HCT116 (cell line): ENCODE results near the gene DIP2C. TPM values are rescaled to one million over a fixed set of nuclear protein-coding genes. Genes with fewer than 3 reads are reported as not detected.

ENCODE experiments used
- ATAC-seq: fragments of 200-7000 bp; cut with Tn5 transposase; 2 replicates; pipeline ENCODE4 v1.9.1; 2020; ENCODE audit warnings: mild to moderate bottlenecking, moderate library complexity
- BruUV-seq: library from RNA; stranded (reverse); fragments of 400-500 nt; replicated peaks from 2 replicates; lab custom pipeline; 2021; lab: Mats Ljungman, UMichigan
- CTCF ChIA-PET: fragments of 300-600 bp; sonication (Branson Sonifier 250); formaldehyde crosslinking; loops from one replicate; lab custom pipeline; 2021; ENCODE audit warnings: antibody characterized with exemption; lab: Charles Lee
- POLR2A ChIA-PET: fragments of 300-600, 350-600 bp; sonication (Branson Sonifier 250); formaldehyde crosslinking; loops from one replicate; lab custom pipeline; 2021; ENCODE audit warnings: antibody characterized with exemption; lab: Charles Lee
- RAD21 ChIA-PET, 2 experiments: fragments of 300-600 bp; sonication (Branson Sonifier 250); formaldehyde crosslinking; loops; one replicate each; lab custom pipeline; 2023; ENCODE audit warnings: low total read pairs in 2 of 2; ENCODE audit not compliant: uncharacterized antibody in 2 of 2, unreplicated experiment in 2 of 2, low non-redundant PET in 1 of 2; lab: Charles Lee
- DNase-seq: peaks from one replicate; pipeline ENCODE4 v3.0.0-alpha.2; 2010; ENCODE audit warnings: low read depth, low spot score
- H2AFZ ChIP-seq: fragments of 200-600 bp; shearing (Covaris generic), sonication (generic); 2 replicates; pipeline ENCODE4 v1.6.1; 2017; ENCODE audit warnings: low read depth, mixed run types, mixed read lengths, antibody characterized with exemption, low read length; ENCODE audit not compliant: poor library complexity, severe bottlenecking
- H3K27ac ChIP-seq: 2 replicates; pipeline ENCODE4 v1.5.1; 2012; ENCODE audit warnings: low read depth, low read length
- H3K27me3 ChIP-seq: fragments of 200-600 bp; sonication (generic); 2 replicates; pipeline ENCODE4 v1.6.1; 2016; ENCODE audit warnings: mixed run types, low read length, mixed read lengths; ENCODE audit not compliant: insufficient read depth
- H3K36me3 ChIP-seq, 2 experiments: fragments of 200-500 bp in 1 of 2; fragments of 200-600 bp in 1 of 2; sonication (Bioruptor generic) in 1 of 2; sonication (generic) in 1 of 2; 2 replicates each; pipeline versions ENCODE4 v1.5.1 to v1.6.1; 2014 to 2016; ENCODE audit warnings: low read length in 2 of 2, inconsistent platforms in 1 of 2, mixed read lengths in 1 of 2, mixed run types in 1 of 2; ENCODE audit not compliant: insufficient read depth in 2 of 2, control insufficient read depth in 1 of 2
- H3K4me1 ChIP-seq, 2 experiments: fragments of 200-600 bp in 1 of 2; sonication (generic) in 1 of 2; 2 replicates each; pipeline versions ENCODE4 v1.5.1 to v1.6.1; 2012 to 2017; ENCODE audit warnings: low read length in 2 of 2, inconsistent platforms in 1 of 2, mild to moderate bottlenecking in 1 of 2, mixed read lengths in 1 of 2, mixed run types in 1 of 2, moderate library complexity in 1 of 2; ENCODE audit not compliant: insufficient read depth in 2 of 2, control insufficient read depth in 1 of 2
- H3K4me2 ChIP-seq: fragments of 200-600 bp; sonication (generic); 2 replicates; pipeline ENCODE4 v1.6.1; 2017; ENCODE audit warnings: mixed run types, low read length, mixed read lengths
- H3K4me3 ChIP-seq, 2 experiments: fragments of 200-600 bp in 1 of 2; sonication (generic) in 1 of 2; replicated peaks in 1 of 2; 2 replicates each; pipeline ENCODE4 v1.5.1; 2011 to 2016; ENCODE audit warnings: low read length in 2 of 2, control low read depth in 1 of 2, low read depth in 1 of 2, mild to moderate bottlenecking in 1 of 2, mixed read lengths in 1 of 2, mixed run types in 1 of 2
- H3K79me2 ChIP-seq: fragments of 200-600 bp; sonication (generic); 2 replicates; pipeline ENCODE4 v1.6.1; 2017; ENCODE audit warnings: mild to moderate bottlenecking, mixed run types, low read length, moderate library complexity, mixed read lengths; ENCODE audit not compliant: insufficient read depth
- H3K9ac ChIP-seq: fragments of 200-600 bp; sonication (generic); 2 replicates; pipeline ENCODE4 v1.6.1; 2016; ENCODE audit warnings: low read length, mixed read lengths
- H3K9me2 ChIP-seq: fragments of 200-600 bp; sonication (generic), shearing (Covaris generic); 2 replicates; pipeline ENCODE4 v1.6.1; 2017; ENCODE audit warnings: mixed run types, mild to moderate bottlenecking, moderate library complexity; ENCODE audit not compliant: insufficient read depth
- H3K9me3 ChIP-seq, 2 experiments: fragments of 200-500 bp in 1 of 2; fragments of 200-600 bp in 1 of 2; sonication (Bioruptor generic) in 1 of 2; sonication (generic) in 1 of 2; 2 replicates each; pipeline ENCODE4 v1.6.1; 2014 to 2017; ENCODE audit warnings: low read length in 2 of 2, mixed read lengths in 2 of 2, inconsistent platforms in 1 of 2, low read depth in 1 of 2, mild to moderate bottlenecking in 1 of 2, mixed run types in 1 of 2, moderate library complexity in 1 of 2; ENCODE audit not compliant: control insufficient read depth in 1 of 2, insufficient read depth in 1 of 2
- H4K20me1 ChIP-seq: fragments of 200-600 bp; sonication (generic), shearing (Covaris generic); 2 replicates; pipeline ENCODE4 v1.6.1; 2017; ENCODE audit warnings: mixed run types, mild to moderate bottlenecking, moderate library complexity; ENCODE audit not compliant: insufficient read depth
- CEBPB ChIP-seq: IDR thresholded peaks from 2 replicates; pipeline ENCODE4 v1.6.1; 2012; ENCODE audit warnings: low read depth
- CTCF ChIP-seq, 3 experiments: fragments of 200-600 bp in 1 of 3; sonication (generic) in 1 of 3; IDR thresholded peaks in 2 of 3; conservative IDR thresholded peaks in 1 of 3; 2 replicates each; pipeline ENCODE4 v1.5.1; 2012 to 2017; ENCODE audit warnings: low read depth in 2 of 3, low read length in 2 of 3, antibody characterized with exemption in 1 of 3, borderline replicate concordance in 1 of 3, control low read depth in 1 of 3, mild to moderate bottlenecking in 1 of 3, mixed read lengths in 1 of 3, mixed run types in 1 of 3, moderate library complexity in 1 of 3; ENCODE audit not compliant: insufficient read depth in 1 of 3
- EZH2 ChIP-seq: fragments of 200-600 bp; sonication (generic); IDR thresholded peaks from 2 replicates; pipeline ENCODE4 v1.6.1; 2017; ENCODE audit warnings: antibody characterized with exemption, mixed run types
- EZH2phosphoT487 ChIP-seq: fragments of 200-600 bp; IDR thresholded peaks from 2 replicates; pipeline ENCODE4 v1.6.1; 2018; ENCODE audit warnings: antibody characterized with exemption, borderline replicate concordance
- FOSL1 ChIP-seq: IDR thresholded peaks from 2 replicates; pipeline ENCODE4 v1.6.1; 2012; ENCODE audit warnings: low read depth
- JUND ChIP-seq: IDR thresholded peaks from 2 replicates; pipeline ENCODE4 v1.6.1; 2012
- POLR2A ChIP-seq: IDR thresholded peaks from 2 replicates; pipeline ENCODE4 v1.7.0; 2011; ENCODE audit warnings: borderline replicate concordance; ENCODE audit not compliant: insufficient read depth, insufficient read length; ENCODE audit errors: extremely low read depth
- POLR2AphosphoS5 ChIP-seq: IDR thresholded peaks from 2 replicates; pipeline ENCODE4 v1.6.1; 2011; ENCODE audit warnings: mild to moderate bottlenecking, low read depth, low read length, moderate library complexity
- SIN3A ChIP-seq: IDR thresholded peaks from 2 replicates; pipeline ENCODE4 v1.6.1; 2012; ENCODE audit warnings: low read depth
- SP1 ChIP-seq: IDR thresholded peaks from 2 replicates; pipeline ENCODE4 v1.6.1; 2012; ENCODE audit warnings: low read depth
- SRF ChIP-seq: IDR thresholded peaks from 2 replicates; pipeline ENCODE4 v1.6.1; 2012; ENCODE audit warnings: low read depth
- TCF7L2 ChIP-seq: IDR thresholded peaks from 2 replicates; pipeline ENCODE4 v1.7.0; 2011; ENCODE audit warnings: borderline replicate concordance, inconsistent platforms; ENCODE audit not compliant: insufficient read depth, insufficient read length; ENCODE audit errors: extremely low read depth
- ZBTB33 ChIP-seq: IDR thresholded peaks from 2 replicates; pipeline ENCODE4 v1.6.1; 2011; ENCODE audit warnings: mild to moderate bottlenecking, low read length, moderate library complexity; ENCODE audit not compliant: insufficient replicate concordance; ENCODE audit errors: extremely low read depth
- ZFX ChIP-seq: fragments of 450-650 bp; IDR thresholded peaks from 2 replicates; pipeline ENCODE4 v1.6.1; 2017
- intact Hi-C: fragments of 100-400 bp; cut with micrococcal nuclease; formaldehyde crosslinking; loops from 2 replicates; pipeline ENCODE4 v1.10.0; 2022
- total RNA-seq: library from RNA; stranded (reverse); gene quantifications from one replicate; pipeline ENCODE4 v1.2.1, GENCODE V29; 2021; ENCODE audit not compliant: unreplicated experiment
- TF ChIP-seq, protein P1 (sequence below): IDR thresholded peaks from 2 replicates; pipeline ENCODE4 v1.6.1; 2012

Gene DIP2C
- total RNA-seq, 1 experiment from 2014 or later: 15.4 TPM

- POLR2A ChIA-PET: no interaction called here
- Histone ChIP-seq H3K9ac (no peak overlapping the region), H3K9me2 (no peaks in the 10 kb centered on the region), H3K27me3 (no peaks in the 10 kb centered on the region), H4K20me1 (no peaks in the 10 kb centered on the region), H3K36me3 (no peaks in the 10 kb centered on the region), H3K4me3 (no peak overlapping the region), H3K27ac (no peak overlapping the region), H2AFZ (no peak overlapping the region), H3K9me3 (peaks cover 0 to 6% of the 10 kb centered on the region in 2 experiments; a peak in 1 of 4 replicates), H3K79me2 (peaks cover 33% of the 10 kb centered on the region), H3K4me1 (no peaks in the 10 kb centered on the region), H3K4me2 (no peak overlapping the region)
- BruUV-seq: no TSS peak
- CTCF ChIA-PET: no interaction called here
- TF ChIP-seq ZBTB33 (no peak), ZFX (no peak), EZH2phosphoT487 (no peak), CEBPB (no peak)
- intact Hi-C loops: no loop called here
- ATAC-seq: no peak
- RAD21 ChIA-PET: no interaction called here
- DNase-seq: no peak
Measured at GRCh38 chr10:672203-672602, 17.3 kb downstream of the DIP2C start.

DNA sequence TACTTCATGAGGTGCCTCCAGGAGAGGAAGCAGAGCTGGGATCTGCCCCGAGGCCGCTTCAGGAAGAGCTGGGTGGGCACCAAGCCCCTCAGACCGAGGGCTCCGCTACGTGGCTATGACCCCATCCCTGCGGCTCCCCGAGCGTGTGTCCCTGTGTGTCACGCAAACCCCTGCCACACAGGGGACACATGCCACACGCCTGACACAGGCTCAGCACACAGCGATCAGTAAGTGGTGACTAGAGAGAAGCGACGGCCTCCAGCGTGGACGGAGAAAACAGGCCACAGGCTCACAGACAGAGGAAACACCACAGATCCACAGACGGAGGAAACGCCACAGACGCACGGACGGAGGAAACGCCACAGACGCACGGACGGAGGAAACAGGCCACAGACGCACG is 18.5 kb downstream of the DIP2C start:
- H3K9ac ChIP-seq: no peak overlapping the region
- no peaks in the 10 kb centered on the region for H3K9me2 ChIP-seq
- peaks cover 33% of the 10 kb centered on the region for H3K79me2 ChIP-seq
- H3K27me3 ChIP-seq: no peaks in the 10 kb centered on the region
- H3K4me3 ChIP-seq: no peak overlapping the region
- no peak overlapping the region for H2AFZ ChIP-seq
- H3K4me2 ChIP-seq: no peak overlapping the region
- peaks cover 0 to 6% of the 10 kb centered on the region in 2 experiments; a peak in 1 of 4 replicates for H3K9me3 ChIP-seq
- ChIA-PET CTCF (no interaction called here), RAD21 (no interaction called here), POLR2A (no interaction called here)
- H3K36me3 ChIP-seq: no peaks in the 10 kb centered on the region
- no peaks in the 10 kb centered on the region for H3K4me1 ChIP-seq
- H4K20me1 ChIP-seq: no peaks in the 10 kb centered on the region
- BruUV-seq: no TSS peak
- no peak for DNase-seq
- no peak for ATAC-seq
- TF ChIP-seq TCF7L2: no peak
- TF ChIP-seq, protein P1, sequence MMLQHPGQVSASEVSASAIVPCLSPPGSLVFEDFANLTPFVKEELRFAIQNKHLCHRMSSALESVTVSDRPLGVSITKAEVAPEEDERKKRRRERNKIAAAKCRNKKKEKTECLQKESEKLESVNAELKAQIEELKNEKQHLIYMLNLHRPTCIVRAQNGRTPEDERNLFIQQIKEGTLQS: no peak
- TF ChIP-seq FOSL1: no peak
- no peak for TF ChIP-seq ZBTB33
- TF ChIP-seq SIN3A: no peak
- no peak for TF ChIP-seq SP1
- no peak for TF ChIP-seq SRF
- no peak for TF ChIP-seq POLR2A
- TF ChIP-seq EZH2phosphoT487: no peak
- TF ChIP-seq EZH2: no peak
- no peak for TF ChIP-seq POLR2AphosphoS5
- TF ChIP-seq JUND: no peak
- TF ChIP-seq CTCF (IDR thresholded peaks at IDR 0.05 in 2 of 3, conservative IDR thresholded peaks at IDR 0.05 in 1 of 3; ENCODE audit: borderline replicate concordance in 1 of 3, insufficient read depth in 1 of 3, low read depth in 2 of 3, low read length in 2 of 3): no peak
- intact Hi-C loops: no loop called here
- H3K27ac ChIP-seq: no peak overlapping the region
